D341Med (cell line): ENCODE results near the gene FANCC.

Experiments
- DNase-seq: peaks from one replicate; pipeline ENCODE4 v3.0.0; 2012; ENCODE audit warnings: low spot score

FANCC gene

GRCh38 chr9:95143591-95144561 lies 173.6 kb downstream of the FANCC start:
- DNase-seq, result no peak

GRCh38 chr9:95142728-95143127 lies 174.8 kb downstream of the FANCC start:
- DNase-seq, result no peak

- no peak for DNase-seq
Measured at GRCh38 chr9:95142315-95142714, 175.2 kb downstream of the FANCC start.

- no peak for DNase-seq
Measured at GRCh38 chr9:95140821-95141220, 176.7 kb downstream of the FANCC start.

- no peak for DNase-seq
Measured at GRCh38 chr9:95139126-95139525, 178.4 kb downstream of the FANCC start.

GRCh38 chr9:95138474-95138873 lies 179.0 kb downstream of the FANCC start:
- no peak for DNase-seq

GRCh38 chr9:95137587-95138145 lies 179.8 kb downstream of the FANCC start:
- DNase-seq, result no peak

GRCh38 chr9:95135756-95136155 lies 181.8 kb downstream of the FANCC start:
- DNase-seq, result no peak

- no peak for DNase-seq
Measured at GRCh38 chr9:95134457-95134881, 183.0 kb downstream of the FANCC start.

- no peak for DNase-seq
Measured at GRCh38 chr9:95133325-95133705, 184.2 kb downstream of the FANCC start.

- DNase-seq, result no peak
Measured at GRCh38 chr9:95132366-95133324, 184.9 kb downstream of the FANCC start.

GRCh38 chr9:95131023-95131943 lies 186.2 kb downstream of the FANCC start:
- peak; percentile 75 for DNase-seq

- DNase-seq, result no peak
Measured at GRCh38 chr9:95130484-95130883, 187.0 kb downstream of the FANCC start.

- no peak for DNase-seq
Measured at GRCh38 chr9:95129476-95130291, 187.8 kb downstream of the FANCC start.

- DNase-seq, result no peak
Measured at GRCh38 chr9:95128177-95128524, 189.4 kb downstream of the FANCC start.

GRCh38 chr9:95127249-95128176 lies 190.0 kb downstream of the FANCC start:
- peak; percentile 77 for DNase-seq

- no peak for DNase-seq
Measured at GRCh38 chr9:95126739-95127138, 190.8 kb downstream of the FANCC start.

- no peak for DNase-seq
Measured at GRCh38 chr9:95125652-95126051, 191.9 kb downstream of the FANCC start.
